NCI-H1417 treated with DMSO at 0.1 percent for 48 hours (cell line): Measurements from ENCODE around the gene LRRC37A2.
"Not testable (repeated sequence)": the region's sequence is repeated elsewhere in the genome, so short reads cannot be mapped to it uniquely, and the experiment has no call there.

ENCODE experiments used
- DNase-seq: peaks from one replicate; lab custom pipeline; 2025; lab: John Stamatoyannopoulos, UW

Gene LRRC37A2

DNA sequence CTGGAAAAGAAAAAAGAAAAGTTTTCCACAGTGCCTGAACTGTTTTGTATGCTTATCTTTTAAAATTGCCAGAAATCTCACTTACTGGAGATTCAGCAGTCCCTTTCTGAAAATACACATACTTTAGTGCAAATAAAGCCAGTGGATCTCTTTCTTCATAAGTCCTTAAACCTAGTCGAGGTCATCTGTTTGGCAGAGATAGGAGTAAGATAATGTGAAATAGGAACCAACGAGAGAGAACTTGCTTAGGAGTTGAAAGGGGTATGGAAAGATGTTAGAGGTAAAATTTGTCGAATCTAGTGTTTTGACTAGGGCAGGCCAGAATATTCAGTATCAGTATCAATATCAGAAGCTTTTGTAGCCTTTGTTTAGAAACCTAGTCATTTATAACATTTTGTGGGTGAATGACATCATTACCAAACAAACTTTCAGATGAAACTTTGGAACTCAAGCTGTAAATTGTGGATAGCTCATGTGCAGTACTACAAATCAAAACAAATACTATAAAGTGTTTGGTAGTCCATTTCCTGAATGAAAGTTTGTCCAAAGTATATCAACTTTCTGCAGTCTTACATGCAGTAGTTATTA, 86.2 kb downstream of the LRRC37A2 start:
- DNase-seq, result not testable (repeated sequence)

DNA sequence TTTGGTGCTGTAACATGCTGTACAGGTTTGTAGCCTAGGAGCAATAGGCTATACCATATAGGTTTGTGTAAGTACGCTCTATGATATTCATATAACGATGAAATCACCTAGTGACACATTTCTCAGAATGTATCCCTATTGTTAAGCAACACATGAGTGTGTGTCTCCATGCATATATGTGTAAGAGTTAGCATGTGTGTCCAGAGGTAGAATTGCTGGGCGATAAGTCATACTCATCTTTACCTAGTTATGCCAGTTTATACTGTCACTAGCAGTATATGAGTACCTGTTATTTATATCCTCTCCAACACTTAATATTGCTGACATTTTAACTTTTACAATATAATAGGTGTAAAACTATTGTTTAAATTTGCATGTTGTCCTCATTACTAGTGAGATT, 88.5 kb downstream of the LRRC37A2 start:
- not testable (repeated sequence) for DNase-seq

DNA sequence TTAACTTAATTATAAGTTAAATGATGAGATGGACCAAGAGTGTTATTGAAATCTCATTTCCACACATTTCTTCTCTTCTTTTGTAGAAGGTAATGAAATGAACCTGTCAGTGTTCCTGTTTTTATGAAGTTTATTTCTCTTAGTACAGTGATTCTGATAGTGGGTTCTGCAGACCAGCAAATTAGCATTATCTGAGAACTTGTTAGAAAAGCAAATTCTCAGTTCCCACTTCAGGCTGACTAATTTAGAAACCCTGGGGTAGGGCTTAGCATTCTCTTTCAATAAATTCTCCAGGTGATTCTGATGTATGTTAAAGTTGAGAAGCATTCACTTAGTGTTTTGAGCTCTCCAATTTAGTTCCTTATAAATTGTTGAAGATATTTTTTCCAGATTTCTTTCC, 90.9 kb downstream of the LRRC37A2 start:
- DNase-seq, result not testable (repeated sequence)
